ENCODE measurements around the gene KDM1B.
"Not testable (repeated sequence)": the region's sequence is repeated elsewhere in the genome, so short reads cannot be mapped to it uniquely, and the experiment has no call there.

Gene KDM1B

DNA sequence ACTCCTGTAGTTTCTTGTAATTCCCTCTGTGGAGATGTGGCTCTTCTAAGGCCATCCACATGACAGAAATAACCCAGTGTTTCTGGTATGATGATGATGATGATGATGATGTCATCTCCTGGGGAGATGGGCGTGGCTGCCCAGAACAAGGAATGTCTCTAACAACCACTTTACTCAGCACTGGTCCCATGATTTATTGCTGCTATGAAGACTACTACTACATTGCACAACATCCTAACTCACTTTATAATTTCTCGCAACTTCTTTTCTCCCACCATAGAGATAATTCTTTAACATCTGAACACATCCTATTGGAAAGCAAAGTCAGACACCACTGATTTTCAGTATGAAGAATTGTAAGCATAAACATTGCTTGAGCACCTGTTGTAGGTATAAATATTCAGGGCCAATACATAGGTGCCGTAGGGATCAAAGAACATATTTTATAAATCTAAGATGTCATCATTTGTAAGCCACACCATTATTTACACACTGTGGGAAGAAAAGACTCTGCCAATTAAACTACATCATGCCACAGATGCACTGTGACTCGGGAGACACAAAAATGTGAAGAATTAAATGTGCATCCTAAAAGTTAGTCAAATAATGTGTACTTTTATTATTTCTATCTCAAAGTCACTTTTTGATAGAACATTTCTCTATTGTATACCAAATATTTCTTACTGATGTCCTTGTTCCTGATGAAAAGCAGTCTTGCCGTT lies 6.8 kb upstream of the KDM1B start:
- DNase-seq (ENCODE audit: low read depth in 4 of 4, low spot score in 1 of 4): no peak

GRCh38 chr6:18151391-18151790 lies 3.8 kb upstream of the KDM1B start:
- not testable (repeated sequence) for DNase-seq (ENCODE audit: low read depth in 4 of 4, low spot score in 1 of 4)

DNA sequence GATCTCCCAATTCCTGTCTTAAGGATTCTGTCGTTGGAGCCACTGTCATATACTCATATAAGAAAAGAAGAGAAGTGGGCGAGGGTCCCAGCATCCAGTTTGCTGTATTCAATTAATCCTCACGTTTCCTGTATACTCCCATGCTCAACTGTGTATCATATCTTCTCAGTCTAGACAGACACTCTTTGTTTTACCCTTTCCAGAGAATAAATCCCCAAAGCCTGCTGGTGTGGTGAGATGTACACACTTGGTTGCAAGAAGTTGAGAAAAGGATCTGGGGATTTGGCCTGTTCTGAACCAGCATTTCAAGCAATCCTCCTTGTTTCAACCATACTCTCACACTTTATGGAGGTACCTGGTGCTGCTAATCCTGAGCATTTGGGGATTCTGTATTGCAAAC lies 3.4 kb upstream of the KDM1B start:
- DNase-seq (ENCODE audit: low read depth in 4 of 4, low spot score in 1 of 4): no peak

DNA sequence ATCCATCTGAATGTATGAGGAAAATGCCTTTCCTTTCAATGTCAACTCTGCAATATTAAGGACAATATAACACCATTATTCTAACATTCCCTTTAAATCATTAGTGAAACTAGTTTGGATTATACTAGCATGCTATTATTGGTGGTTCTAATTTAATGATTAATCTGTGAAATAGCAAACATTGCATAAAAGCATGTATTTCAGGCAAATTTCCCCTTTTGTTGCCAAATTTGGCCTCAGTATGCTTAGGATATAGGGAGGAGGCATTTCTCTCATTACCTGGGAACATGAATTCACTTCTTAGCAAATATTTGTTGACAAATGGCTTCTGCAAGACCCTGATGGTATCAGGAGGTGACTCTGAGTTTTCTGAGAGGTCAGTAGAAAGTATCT lies 1.9 kb upstream of the KDM1B start:
- no peak for DNase-seq (ENCODE audit: low read depth in 4 of 4, low spot score in 1 of 4)

DNA sequence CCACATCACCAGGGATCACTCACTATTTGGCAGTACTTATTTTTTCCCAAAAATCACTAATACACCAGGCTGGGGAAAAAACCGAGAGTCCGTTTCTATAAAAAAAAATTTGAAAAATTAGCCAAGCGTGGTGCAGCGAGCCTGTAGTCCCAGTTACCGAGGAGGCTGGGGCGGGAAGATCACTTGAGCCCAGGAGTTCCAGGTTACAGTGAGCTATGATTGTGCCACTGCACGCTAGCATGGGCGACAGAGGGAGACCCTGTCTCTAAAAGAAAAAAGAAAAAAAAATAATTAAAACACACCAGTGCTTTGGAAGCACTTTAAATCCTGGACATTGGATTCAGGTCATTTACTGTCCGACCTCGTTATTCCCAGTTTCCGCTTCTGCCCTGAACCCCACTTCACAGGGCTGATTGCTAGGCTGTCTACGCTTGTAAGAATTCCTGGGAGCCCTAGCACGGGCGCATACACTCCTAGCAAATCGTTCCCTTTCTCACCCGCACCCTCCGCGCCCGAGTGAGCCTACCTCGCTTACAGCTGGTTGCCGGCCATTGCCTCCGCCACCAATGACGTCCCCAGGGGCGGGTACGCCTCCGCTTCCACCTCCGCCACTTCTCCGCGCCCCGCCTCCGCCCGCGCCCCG lies 594 bp upstream of the KDM1B start, which contains the start of gene TPMT:
TSS of gene TPMT (minus strand) at position 571 of the 643 bp plus-strand sequence. CDS start 5,950 bp downstream, outside the sequence.
- DNase-seq (ENCODE audit: low read depth in 4 of 4, low spot score in 1 of 4): no peak

DNA sequence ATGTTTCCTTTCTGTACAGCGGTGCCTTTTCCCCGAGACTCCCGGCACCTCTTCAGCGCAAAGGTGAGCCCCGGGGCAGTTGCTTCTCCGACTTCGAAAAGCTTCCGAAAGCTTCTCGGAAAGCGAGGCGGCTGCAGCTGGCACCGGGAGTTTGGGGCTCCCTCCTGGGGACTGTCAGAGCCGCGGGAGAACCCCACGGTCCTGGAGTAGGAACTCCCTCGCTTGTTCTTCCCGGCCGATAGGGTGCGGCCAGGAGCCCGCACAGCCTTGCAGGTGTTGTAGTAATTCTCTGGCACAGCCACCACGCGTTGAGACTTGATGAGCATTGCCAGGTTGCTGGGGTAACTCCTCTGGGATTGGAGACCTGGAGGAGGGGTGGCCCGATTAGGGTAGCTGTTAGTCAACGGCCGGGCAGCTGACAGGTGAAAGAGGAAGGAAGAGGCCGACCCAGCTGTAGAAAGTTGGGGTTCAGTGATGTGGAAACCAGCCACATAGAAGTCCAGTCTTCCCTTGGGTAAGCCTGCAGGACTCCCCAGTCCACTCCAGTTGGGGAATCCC lies 721 bp downstream of the KDM1B start:
- DNase-seq (ENCODE audit: low read depth in 4 of 4, low spot score in 1 of 4): peak in 3 of 4 experiments; percentile 17 to 36 (median 25)

DNA sequence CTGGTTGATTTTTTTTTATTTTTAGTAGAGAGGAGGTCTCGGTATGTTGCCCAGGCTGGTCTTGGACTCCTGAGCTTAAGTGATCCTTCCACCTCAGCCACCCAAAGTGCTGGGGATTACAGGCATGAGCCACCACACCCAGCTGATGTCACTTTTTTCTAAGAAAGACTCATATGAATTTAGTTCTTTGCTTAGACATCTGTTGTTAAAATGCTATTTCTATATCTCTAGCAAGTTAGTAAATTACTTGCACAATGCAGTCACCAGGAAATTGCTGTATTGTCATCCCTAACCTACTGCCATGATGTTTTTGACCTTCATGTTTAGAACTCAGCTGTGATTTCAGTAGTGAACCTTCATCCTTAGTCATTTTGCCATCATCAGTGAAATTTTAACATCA lies 5.7 kb downstream of the KDM1B start:
- DNase-seq (ENCODE audit: low read depth in 4 of 4, low spot score in 1 of 4): no peak

- no peak for DNase-seq (ENCODE audit: low read depth in 4 of 4, low spot score in 1 of 4)
These were observed 6.2 kb downstream of the KDM1B start for GRCh38 chr6:18161431-18161830.

GRCh38 chr6:18162401-18162800 lies 7.2 kb downstream of the KDM1B start:
- DNase-seq (ENCODE audit: low read depth in 4 of 4, low spot score in 1 of 4): no peak

GRCh38 chr6:18165751-18166150 lies 10.5 kb downstream of the KDM1B start:
- no peak for DNase-seq (ENCODE audit: low read depth in 4 of 4, low spot score in 1 of 4)

- DNase-seq (ENCODE audit: low read depth in 4 of 4, low spot score in 1 of 4): no peak
These were observed 11.3 kb downstream of the KDM1B start for GRCh38 chr6:18166312-18167036.

DNA sequence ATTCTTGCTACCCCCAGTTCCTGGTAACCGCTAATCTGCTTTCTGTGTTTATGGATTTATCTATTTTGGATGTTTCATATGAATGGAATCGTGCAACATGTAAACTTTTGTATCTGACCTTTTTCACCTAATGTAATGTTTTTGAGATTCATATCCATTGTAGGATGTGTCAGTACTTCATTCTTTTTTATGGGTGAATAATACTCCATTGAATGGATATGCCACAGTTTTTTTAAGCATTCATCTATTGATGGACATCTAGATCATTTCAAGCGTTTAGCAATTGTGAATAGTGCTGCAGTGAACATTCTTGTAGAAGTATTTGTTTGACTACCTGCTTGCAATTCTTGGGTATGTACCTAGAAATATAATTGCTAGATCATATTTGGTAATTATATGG lies 13.0 kb downstream of the KDM1B start:
- no peak for DNase-seq (ENCODE audit: low read depth in 4 of 4, low spot score in 1 of 4)

DNA sequence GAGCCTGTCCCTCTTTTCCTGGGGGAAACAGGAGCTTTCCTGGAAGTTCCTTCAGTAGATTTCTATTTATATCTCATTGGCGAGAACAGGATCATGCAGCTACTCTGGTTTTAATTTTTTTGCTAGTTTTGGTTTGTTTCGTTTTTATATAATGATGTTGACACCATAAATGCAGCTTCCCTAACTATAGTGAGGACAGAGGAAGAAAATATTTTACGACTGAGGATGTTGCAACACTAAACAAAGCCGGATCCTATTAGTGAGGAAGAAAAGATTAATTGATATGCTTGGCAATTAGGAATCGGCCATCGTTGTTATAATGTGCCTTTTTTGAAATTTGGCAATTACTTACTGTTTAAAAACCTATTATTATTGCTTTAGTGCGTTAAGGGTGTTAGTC lies 16.6 kb downstream of the KDM1B start:
- no peak for DNase-seq (ENCODE audit: low read depth in 4 of 4, low spot score in 1 of 4)

DNA sequence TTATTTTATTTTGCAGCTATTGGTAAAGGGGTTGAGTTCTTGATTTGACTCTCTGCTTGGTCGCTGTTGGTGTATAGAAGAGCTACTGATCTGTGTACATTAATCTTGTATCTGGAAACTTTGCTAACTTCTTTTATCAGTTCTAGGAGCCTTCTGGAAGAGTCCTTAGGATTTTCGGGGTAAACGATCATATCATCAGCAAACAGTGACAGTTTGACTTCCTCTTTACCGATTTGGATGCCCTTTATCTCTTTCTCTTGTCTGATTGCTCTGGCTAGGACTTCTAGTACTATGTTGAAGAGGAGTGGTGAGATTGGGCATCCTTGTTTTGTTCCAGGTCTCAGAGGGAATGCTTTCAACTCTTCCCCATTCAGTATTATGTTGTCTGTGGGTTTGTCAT lies 21.0 kb downstream of the KDM1B start:
- not testable (repeated sequence) for DNase-seq (ENCODE audit: low read depth in 4 of 4, low spot score in 1 of 4)

GRCh38 chr6:18177286-18177965 lies 22.2 kb downstream of the KDM1B start:
- DNase-seq (ENCODE audit: low read depth in 4 of 4, low spot score in 1 of 4): no peak

- no peak for DNase-seq (ENCODE audit: low read depth in 4 of 4, low spot score in 1 of 4)
These were observed 23.9 kb downstream of the KDM1B start for GRCh38 chr6:18178960-18179615.

GRCh38 chr6:18179770-18180356 lies 24.6 kb downstream of the KDM1B start:
- no peak for DNase-seq (ENCODE audit: low read depth in 4 of 4, low spot score in 1 of 4)

GRCh38 chr6:18182568-18182967 lies 27.3 kb downstream of the KDM1B start:
- DNase-seq (ENCODE audit: low read depth in 4 of 4, low spot score in 1 of 4): no peak

GRCh38 chr6:18183766-18184165 lies 28.5 kb downstream of the KDM1B start:
- DNase-seq (ENCODE audit: low read depth in 4 of 4, low spot score in 1 of 4): no peak

DNA sequence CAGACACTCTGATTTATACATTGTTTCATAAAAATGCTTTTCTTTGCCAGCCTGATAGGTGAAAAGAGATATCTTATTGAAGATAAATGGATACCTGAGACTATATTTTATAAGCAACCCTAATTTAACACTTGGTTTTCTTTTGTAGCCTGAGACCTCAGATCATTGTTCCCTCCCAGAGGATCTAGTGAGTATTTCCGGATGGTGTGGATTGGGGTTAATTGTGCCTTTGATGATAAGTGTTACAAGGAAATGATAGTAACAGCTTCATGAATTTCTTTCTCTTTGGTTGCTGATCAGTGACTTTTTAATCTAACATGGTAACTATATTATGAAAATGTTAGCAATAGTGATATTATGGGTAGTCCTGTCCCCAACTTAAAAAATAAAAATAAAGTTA lies 30.4 kb downstream of the KDM1B start:
- no peak for DNase-seq (ENCODE audit: low read depth in 4 of 4, low spot score in 1 of 4)
